IPS-11a (cell line): Measurements from ENCODE around the gene PSMA2.
"Not testable (repeated sequence)": the region's sequence is repeated elsewhere in the genome, so short reads cannot be mapped to it uniquely, and the experiment has no call there.

Experiments used
- H3K4me3 ChIP-seq: one replicate; pipeline ENCODE4 v1.5.1; 2013; ENCODE audit warnings: low read depth, low read length, control low read depth

PSMA2 gene

GRCh38 chr7:42910306-42910705 lies 21.7 kb downstream of the PSMA2 start:
- no peak overlapping the region for H3K4me3 ChIP-seq

- no peak overlapping the region for H3K4me3 ChIP-seq
Observed at GRCh38 chr7:42907316-42907715, 24.7 kb downstream of the PSMA2 start.

GRCh38 chr7:42906181-42906580 lies 25.8 kb downstream of the PSMA2 start:
- no peak overlapping the region for H3K4me3 ChIP-seq

DNA sequence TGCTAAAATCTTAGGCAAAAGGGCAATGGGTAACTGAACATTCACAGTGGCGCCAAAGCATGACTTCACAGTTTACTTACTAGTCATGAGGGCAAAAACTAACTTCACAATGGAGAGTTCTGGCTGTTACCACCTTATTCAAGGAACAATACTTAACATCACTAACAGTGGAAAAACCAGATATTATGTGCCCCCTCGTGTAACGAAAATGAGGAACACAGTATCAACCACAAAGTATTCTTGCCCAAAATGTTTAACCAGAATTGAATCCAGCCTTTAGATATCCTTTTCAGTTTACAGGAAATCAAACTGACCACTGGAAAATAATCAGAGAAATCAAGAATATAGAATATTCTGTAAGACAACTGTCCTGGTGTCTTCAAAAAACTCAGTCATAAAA lies 29.6 kb downstream of the PSMA2 start:
- H3K4me3 ChIP-seq, result no peak overlapping the region

- H3K4me3 ChIP-seq, result no peak overlapping the region
Observed at GRCh38 chr7:42900842-42901241, 31.1 kb downstream of the PSMA2 start.

DNA sequence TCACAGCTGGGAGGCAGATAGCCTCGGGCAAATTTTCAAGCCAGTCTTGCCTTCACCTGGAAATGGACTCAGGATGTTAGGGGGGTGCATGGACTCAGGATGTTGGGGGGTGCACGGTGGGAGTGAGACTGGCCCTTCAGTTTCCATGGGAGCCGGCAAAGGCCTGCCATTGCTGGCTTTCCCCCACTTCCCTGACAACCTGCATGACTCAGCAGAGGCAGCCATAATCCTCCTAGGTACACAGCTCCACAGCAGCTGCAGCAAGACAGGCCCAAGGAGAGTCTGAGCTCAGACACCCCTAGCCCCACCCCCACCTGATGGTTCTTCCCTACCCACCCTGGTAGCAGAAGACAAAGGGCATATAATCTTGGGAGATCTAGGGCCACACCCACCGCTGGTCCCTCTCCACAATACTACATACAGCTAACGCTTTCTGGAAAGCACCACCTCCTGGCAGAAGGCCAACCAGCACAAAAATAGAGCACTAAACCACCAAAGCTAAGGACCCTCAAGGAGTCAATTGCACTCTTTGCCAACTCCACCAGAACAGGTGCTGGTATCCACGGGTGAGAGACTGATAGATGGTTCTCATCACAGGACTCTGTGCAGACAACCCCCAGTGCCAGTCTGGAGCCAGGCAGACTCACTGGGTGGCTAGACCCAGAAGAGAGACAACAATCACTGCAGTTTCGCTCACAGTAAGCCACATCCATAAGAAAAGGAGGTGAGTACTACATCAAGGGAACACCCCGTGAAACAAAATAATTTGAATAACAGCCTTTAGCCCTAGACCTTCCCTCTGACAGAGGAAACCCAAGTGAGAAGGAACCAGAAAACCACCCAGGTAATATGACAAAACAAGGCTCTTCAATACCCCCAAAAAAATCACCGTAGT lies 38.4 kb downstream of the PSMA2 start:
- H3K4me3 ChIP-seq, result no peak overlapping the region

DNA sequence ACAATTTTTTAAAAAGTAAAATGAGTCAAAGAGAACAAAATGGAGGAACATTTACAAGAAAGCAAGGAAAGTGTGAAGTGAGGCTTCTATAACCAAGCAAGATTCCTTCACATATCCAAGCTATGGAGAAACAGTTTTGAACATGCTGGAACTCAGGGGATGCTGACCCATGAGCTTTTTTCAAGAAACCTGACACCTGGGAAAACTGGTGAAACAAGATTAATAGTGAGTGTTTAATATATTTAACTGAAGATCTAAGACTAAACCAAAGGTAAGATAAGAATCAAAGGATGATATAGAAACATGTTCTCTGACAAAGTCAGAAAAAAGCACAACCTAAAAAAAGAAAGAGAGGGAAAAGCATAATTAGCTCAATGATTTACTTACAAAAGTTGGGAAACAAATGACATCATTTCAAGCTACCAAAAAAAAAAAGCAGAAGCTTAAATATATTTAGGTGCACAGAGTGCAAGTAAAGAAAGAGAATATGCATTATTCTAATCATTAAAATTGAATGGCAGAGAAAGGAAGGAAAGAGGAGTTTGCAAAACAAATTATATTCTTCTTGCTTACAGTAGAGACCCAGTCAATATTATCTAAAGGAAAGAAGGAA lies 45.0 kb downstream of the PSMA2 start:
- no peak overlapping the region for H3K4me3 ChIP-seq

GRCh38 chr7:42886129-42886528 lies 45.8 kb downstream of the PSMA2 start:
- H3K4me3 ChIP-seq, result no peak overlapping the region

DNA sequence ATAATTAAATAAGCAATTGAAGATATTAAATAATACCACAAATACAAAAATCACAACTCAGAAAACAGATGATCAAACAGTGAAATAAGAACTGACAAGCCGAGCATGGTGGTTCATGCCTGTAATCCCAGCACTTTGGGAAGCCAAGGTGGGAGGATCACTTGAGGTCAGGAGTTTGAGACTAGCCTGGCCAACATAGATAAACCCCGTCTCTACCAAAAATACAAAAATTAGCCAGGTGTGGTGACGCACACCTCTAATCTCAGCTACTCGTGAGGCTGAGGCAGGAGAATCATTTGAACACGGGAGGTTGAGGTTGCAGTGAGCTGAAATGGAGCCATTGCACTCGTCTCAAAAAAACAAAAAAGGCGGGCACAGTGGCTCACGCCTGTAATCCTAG lies 46.8 kb downstream of the PSMA2 start:
- H3K4me3 ChIP-seq, result not testable (repeated sequence)

GRCh38 chr7:42883950-42884349 lies 48.0 kb downstream of the PSMA2 start:
- no peak overlapping the region for H3K4me3 ChIP-seq

DNA sequence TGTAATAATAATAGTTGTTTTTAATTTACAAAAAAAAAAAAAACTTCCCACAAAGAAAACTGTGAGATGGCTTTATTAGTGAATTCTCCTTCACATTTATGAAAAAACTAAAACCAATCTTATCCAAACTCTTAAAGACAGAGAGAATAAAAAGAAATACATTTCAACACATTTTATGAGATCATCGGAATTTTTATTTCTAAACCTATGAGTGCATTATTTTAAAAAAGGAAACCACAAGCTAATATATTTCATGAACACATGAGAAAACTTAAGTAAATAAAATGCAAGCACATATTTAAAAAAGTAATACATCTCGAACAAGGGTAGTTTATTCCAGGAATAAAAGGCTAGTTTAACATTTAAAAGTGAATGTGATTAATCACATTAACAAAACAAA lies 51.6 kb downstream of the PSMA2 start:
- no peak overlapping the region for H3K4me3 ChIP-seq

- H3K4me3 ChIP-seq, result no peak overlapping the region
Observed at GRCh38 chr7:42878303-42878702, 53.7 kb downstream of the PSMA2 start.

DNA sequence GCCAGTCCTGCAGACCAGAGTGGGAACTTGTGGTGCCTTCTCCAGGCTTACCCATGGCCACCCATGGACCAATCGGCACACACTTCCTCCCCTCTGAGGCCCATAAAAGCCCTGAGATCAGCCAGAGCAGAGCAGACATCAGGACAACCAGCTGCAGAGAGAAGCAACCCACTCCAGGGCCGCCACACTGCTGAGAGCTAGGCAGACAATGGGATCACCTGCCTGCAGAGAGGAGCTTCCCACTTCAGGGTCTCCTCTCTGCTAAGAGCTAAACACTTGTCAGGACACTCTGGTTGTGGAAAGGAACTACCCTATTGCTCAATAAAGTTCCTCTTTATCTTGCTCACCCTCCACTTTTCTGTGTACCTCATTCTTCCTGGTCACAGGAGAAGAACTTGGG lies 54.1 kb downstream of the PSMA2 start:
- H3K4me3 ChIP-seq, result no peak overlapping the region

DNA sequence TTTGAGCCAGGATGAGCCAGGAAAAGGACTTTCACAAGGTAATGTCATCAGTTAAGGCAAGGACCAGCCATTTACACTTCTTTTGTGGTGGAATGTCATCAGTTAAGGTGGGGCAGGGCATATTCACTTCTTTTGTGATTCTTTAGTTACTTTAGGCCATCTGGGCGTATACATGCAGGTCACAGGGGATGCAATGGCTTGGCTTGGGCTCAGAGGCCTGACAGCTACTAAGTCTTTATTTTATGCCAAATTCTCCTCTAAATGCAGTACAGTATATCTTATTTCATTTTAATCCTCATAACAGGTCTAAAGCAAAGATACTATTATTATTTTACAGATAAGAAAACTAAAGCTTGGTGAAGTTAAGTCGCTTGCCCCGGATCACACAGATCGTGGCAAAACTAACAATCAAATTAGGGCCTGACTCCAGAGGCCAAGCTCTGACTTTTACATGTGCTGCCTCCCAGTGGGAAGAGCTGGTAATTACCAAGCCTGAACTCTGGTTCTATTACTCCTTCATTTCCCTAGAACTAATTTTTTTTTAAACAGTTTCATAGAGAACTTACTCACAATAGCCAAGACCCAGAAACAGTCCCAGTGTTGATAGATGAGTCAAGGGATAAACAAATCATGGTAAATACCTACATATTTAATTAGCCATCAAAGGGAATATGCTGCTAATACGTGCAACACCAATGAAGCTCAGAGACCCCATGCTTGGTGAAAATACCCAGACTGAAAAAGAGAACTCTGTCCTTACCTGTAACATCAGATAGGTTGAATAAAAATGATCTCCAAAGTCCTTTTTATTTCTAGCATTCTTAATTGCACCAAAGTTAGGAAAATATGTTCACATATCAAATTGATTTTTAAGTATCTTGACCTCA lies 55.5 kb downstream of the PSMA2 start:
- H3K4me3 ChIP-seq, result no peak overlapping the region

DNA sequence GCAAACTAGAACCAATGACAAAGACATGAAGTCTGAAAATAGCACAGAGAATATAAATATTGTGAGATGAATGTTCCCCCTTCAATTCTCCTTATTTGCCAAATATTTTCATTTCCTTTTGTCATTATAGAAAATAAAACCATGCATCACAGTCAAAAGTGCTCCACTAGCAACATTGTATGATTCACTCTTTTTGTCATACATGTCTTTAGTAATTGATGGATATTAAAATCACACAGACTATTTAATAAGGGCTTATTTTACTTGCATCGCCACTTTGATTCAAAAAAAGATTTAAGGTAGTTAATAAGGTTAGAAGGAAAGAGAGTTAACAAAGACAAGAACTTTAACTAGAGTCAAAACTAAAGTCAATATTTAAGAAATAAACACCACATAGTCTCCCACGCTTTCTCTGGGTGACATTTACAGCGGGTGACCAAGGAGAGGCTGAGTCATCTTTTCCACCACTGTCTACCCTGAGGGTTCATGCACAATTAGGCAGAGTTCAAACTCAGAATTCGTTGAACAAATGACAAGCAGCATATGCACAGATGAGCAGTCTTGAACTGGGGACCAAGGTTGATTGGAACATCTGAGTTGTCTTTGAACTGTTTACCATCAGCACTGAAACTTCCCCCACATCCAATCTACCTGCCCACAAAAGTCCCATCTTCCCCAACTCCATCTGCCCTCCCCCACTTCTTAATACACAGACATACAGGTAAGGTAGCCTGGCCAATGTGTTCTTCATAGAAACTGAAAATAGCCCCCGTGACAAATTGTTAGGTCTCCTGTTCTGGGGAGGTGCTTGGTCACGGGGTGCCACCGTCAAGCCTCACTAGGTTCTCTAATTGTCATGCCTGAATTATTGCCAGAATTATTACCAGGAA lies 62.6 kb downstream of the PSMA2 start:
- no peak overlapping the region for H3K4me3 ChIP-seq

DNA sequence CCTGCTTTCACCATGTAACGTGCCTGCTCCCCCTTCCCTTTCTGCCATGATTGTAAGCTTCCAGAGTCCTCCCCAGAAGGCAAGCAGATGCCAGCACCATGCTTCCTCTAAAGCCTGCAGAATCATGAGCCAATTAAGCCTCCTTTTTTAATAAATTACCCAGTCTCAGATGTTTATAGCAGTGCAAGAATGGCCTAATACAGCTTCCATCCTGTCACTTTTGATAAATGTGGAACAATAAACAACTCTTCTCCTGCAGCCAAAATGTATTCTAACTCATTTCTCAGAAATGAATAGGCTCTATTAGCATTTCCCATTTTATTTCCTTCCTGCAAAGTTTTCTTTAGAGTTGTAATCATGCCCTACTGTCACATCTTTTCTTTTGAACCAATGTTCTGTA lies 63.5 kb downstream of the PSMA2 start:
- H3K4me3 ChIP-seq, result no peak overlapping the region
